Measurements from ENCODE around the gene PTCD1. TPM values are rescaled to one million over a fixed set of nuclear protein-coding genes. Genes with fewer than 3 reads are reported as not detected.

Gene PTCD1
- total and polyA plus RNA-seq, 2 of the 8 experiments (the other 6 are each of a cell fraction or from before 2014, with no cell fraction given), result 7.5 to 7.6 TPM

DNA sequence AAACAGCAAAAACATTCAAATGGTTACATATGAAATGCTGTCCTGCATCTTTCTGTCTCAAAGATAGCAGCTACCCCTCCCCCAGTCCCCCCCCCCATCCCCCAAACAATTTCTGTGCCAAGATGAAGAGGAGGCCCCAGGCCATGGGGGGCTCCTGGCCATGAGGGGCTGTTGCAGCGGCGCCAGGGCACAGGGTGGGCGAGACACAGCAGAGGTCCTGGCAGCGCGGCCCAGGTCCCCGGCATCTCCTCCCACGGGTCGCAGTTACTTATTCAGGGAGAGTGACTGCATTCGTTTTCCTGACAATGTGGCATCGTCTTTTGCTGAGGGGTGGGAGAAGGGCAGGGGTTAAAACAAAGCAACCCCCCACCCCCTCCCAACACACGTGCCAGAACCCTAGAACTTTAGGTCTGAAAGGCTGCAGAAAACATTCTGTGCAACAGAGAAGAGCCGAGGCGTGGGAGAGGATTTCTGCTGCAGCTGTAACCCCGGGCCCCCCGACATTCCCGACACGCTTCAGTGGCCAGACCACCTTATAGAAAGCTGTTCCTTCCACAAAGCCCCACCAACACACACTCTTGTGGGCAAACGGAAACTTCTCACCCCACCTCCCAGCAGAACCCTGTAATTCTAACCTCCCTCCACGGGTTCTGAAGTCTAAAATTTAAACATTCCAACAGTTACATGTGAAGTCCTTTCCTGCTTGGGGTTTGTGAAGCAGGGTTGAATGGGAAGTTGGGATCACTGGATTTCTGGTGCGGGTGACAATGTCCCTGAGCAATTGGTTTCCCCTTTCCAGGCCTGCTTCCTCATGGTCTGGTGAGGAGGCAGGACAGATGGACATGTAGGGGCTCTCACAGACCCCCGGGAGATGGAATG, 41.9 kb downstream of the PTCD1 start:
- no peak for DNase-seq (ENCODE audit: low read depth in 1 of 2, low spot score in 2 of 2)
- Histone ChIP-seq H3K18ac (ENCODE audit: extremely low read depth, low read length) (no peak overlapping the region), H3K9me3 (ENCODE audit: insufficient read depth in 2 of 2, low read depth in 1 of 2, low read length in 1 of 2) (no peaks in the 10 kb centered on the region), H3K4me3 (ENCODE audit: extremely low read depth in 1 of 4, insufficient read depth in 2 of 4, low read depth in 3 of 4, low read length in 4 of 4) (no peak overlapping the region), H3K36me3 (ENCODE audit: control insufficient read depth in 2 of 4, insufficient read depth in 4 of 4, low read length in 3 of 4) (peaks cover 23 to 68% (median 44%) of the 10 kb centered on the region in 4 experiments), H3K23ac (ENCODE audit: insufficient read length) (no peak overlapping the region), H3K4ac (replicated peaks; ENCODE audit: insufficient read length, low read depth, low read length) (no peak overlapping the region), H3K79me1 (ENCODE audit: low read depth, low read length) (no peaks in the 10 kb centered on the region), H4K91ac (replicated peaks; ENCODE audit: insufficient read length, low read length) (no peak overlapping the region), H2BK12ac (ENCODE audit: low read depth, low read length) (no peak overlapping the region), H2AFZ (ENCODE audit: low read length) (no peak overlapping the region), H4K20me1 (replicated peaks in 1 of 2; ENCODE audit: control insufficient read depth in 1 of 2, insufficient read depth in 2 of 2, low read length in 2 of 2) (peaks cover 12 to 29% of the 10 kb centered on the region in 2 experiments), H3K27ac (ENCODE audit: low read depth, low read length) (no peak overlapping the region), H2BK5ac (ENCODE audit: low read depth, low read length) (no peak overlapping the region), H2BK20ac (ENCODE audit: low read length) (no peak overlapping the region), H2BK120ac (replicated peaks; ENCODE audit: low read depth, low read length) (no peak overlapping the region), H3K9ac (replicated peaks in 1 of 4; ENCODE audit: extremely low read depth in 1 of 4, low read depth in 3 of 4, low read length in 3 of 4) (no peak overlapping the region), H3K23me2 (ENCODE audit: low read depth, low read length) (peaks cover 4% of the 10 kb centered on the region; the same call in 1 of the 2 replicates), H4K8ac (ENCODE audit: extremely low read depth, insufficient read depth, low read length) (no peak overlapping the region; the same call in 1 of the 2 replicates), H3K4me2 (ENCODE audit: insufficient read depth in 1 of 2, low read depth in 2 of 2, low read length in 2 of 2) (no peak overlapping the region), H3K4me1 (replicated peaks in 1 of 4; ENCODE audit: control insufficient read depth in 3 of 4, insufficient read depth in 4 of 4, low read length in 3 of 4) (peaks cover 2 to 12% (median 5%) of the 10 kb centered on the region in 4 experiments; a peak in 6 of 7 replicates), H3K14ac (ENCODE audit: insufficient read length) (no peak overlapping the region), H3K79me2 (ENCODE audit: control insufficient read depth in 1 of 2, insufficient read depth in 2 of 2, low read length in 2 of 2) (no peaks in the 10 kb centered on the region), H4K5ac (ENCODE audit: insufficient read length, low read depth, low read length) (no peak overlapping the region), H2BK15ac (ENCODE audit: low read length) (no peak overlapping the region), H2AK5ac (ENCODE audit: low read depth, low read length) (no peak overlapping the region), H3K27me3 (replicated peaks in 1 of 4; ENCODE audit: control insufficient read depth in 3 of 4, extremely low read depth in 1 of 4, insufficient read depth in 3 of 4, low read length in 3 of 4) (no peaks in the 10 kb centered on the region), H3K56ac (replicated peaks; ENCODE audit: insufficient read length, low read depth, low read length) (no peak overlapping the region)
- ChIA-PET POLR2A (ENCODE audit: partially characterized antibody) (interaction anchor here (7.9 kb wide), 1 partner anchor 10 kb away, joined by 150 read pairs; the partner anchor contains the start of genes BUD31 and PDAP1), CTCF (ENCODE audit: partially characterized antibody) (interaction anchor here (1.0 kb wide), 1 partner anchor 31 kb away, joined by 3 read pairs; no protein-coding TSS in a partner anchor)
- FAIRE-seq, result no peak
- WGBS, 2 experiments (ENCODE audit: extremely low coverage in 1 of 2, insufficient coverage in 1 of 2, insufficient read length in 1 of 2, insufficient replicate concordance in 2 of 2, low coverage in 1 of 2, low lambda C conversion rate in 2 of 2, missing lambda C conversion rate in 1 of 2), result 93% methylated on average over 21 of the region's 21 CpGs; no CpG with 5 or more reads in 1 of the 2 experiments
- TF ChIP-seq CBX5 (IDR thresholded peaks at IDR 0.05; ENCODE audit: low read depth, low read length) (no peak), RFX5 (IDR thresholded peaks at IDR 0.05; ENCODE audit: borderline replicate concordance, low read depth, low read length) (no peak)
- TF ChIP-seq, protein P1, sequence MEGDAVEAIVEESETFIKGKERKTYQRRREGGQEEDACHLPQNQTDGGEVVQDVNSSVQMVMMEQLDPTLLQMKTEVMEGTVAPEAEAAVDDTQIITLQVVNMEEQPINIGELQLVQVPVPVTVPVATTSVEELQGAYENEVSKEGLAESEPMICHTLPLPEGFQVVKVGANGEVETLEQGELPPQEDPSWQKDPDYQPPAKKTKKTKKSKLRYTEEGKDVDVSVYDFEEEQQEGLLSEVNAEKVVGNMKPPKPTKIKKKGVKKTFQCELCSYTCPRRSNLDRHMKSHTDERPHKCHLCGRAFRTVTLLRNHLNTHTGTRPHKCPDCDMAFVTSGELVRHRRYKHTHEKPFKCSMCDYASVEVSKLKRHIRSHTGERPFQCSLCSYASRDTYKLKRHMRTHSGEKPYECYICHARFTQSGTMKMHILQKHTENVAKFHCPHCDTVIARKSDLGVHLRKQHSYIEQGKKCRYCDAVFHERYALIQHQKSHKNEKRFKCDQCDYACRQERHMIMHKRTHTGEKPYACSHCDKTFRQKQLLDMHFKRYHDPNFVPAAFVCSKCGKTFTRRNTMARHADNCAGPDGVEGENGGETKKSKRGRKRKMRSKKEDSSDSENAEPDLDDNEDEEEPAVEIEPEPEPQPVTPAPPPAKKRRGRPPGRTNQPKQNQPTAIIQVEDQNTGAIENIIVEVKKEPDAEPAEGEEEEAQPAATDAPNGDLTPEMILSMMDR (IDR thresholded peaks at IDR 0.05; ENCODE audit: control extremely low read depth in 1 of 3, insufficient read depth in 1 of 3, low read depth in 1 of 3, low read length in 3 of 3), result no peak
